Neuron (in vitro differentiated cells): ENCODE measurements around the gene HIGD2A.
"Not testable (repeated sequence)": the region's sequence is repeated elsewhere in the genome, so short reads cannot be mapped to it uniquely, and the experiment has no call there.

Source experiments
- H2AFZ ChIP-seq: one replicate; pipeline ENCODE4 v1.6.1; 2013; ENCODE audit warnings: low read depth, mild to moderate bottlenecking, inconsistent platforms, low read length, moderate library complexity
- H3K27me3 ChIP-seq: one replicate; pipeline ENCODE4 v1.6.1; 2013; ENCODE audit warnings: low read length; ENCODE audit not compliant: insufficient read depth
- H3K36me3 ChIP-seq: one replicate; pipeline ENCODE4 v1.6.1; 2013; ENCODE audit warnings: low read length; ENCODE audit not compliant: insufficient read depth
- H3K4me1 ChIP-seq: one replicate; pipeline ENCODE4 v1.6.1; 2013; ENCODE audit warnings: low read length; ENCODE audit not compliant: insufficient read depth
- H3K4me3 ChIP-seq: 2 replicates; pipeline ENCODE4 v1.5.1; 2013; ENCODE audit warnings: mild to moderate bottlenecking, low read length, moderate library complexity
- H3K9me3 ChIP-seq: one replicate; pipeline ENCODE4 v1.6.1; 2013; ENCODE audit warnings: low read length

Gene HIGD2A

DNA sequence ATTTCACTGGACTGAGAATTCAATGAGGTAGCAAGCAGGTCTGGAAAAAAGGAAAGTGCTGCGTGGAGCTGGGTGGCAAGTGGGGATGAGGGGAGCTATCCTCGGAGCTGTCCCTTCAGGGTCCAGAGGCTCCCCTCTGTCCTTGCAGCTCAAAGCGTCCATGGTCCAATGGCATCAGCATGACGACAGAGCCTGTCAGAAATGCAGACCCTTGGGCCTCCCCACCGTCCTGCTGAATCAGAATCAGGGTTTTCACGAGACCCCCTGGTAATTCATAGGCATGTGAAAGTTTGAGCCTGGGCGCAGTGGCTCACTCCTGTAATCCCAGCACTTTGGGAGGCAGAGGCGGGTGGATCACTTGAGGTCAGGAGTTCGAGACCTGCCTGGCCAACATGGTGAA is 5.5 kb downstream of the HIGD2A start:
- Histone ChIP-seq H3K9me3 (no peaks in the 10 kb centered on the region), H3K27me3 (no peaks in the 10 kb centered on the region), H3K36me3 (peaks cover 32% of the 10 kb centered on the region)

DNA sequence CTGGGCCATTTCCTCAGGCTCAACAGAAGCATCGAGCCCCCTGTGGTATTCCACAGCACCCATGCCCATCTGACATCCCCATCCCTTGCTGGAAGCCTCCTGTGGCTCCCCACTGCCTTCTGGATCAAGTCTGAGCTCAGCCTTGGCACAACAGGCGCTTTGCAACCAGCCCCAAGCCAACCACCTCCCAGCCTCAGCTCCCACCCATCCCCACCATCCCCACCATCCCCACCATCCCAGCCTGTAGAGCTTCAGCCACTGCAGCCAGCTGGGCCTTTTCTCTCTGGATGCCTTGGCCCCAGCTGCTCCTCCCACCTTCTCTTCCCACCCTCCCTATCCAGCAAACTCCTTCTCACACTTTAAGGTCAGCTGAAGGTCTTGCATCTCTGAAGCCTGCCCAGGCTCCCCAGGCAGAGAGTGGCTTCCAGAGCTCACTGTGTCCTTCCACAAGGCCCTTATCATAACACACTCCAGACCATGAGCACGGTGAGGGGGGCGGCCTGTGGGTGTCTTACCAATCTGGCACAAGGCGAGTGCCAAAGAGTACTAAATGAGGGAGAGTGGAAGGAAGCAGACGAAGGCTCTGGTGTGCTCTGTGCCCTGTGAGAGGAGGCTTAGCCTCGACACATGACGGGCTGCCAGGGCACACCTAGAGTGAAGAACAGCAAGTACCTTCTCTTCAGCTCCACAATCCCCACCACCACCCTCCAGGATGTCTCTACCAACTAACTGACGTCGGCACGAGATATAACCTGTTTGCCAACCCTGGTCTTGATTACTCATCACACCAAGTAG is 6.5 kb downstream of the HIGD2A start:
- no peaks in the 10 kb centered on the region for H3K27me3 ChIP-seq
- H2AFZ ChIP-seq: no peak overlapping the region
- no peak overlapping the region for H3K4me3 ChIP-seq
- no peaks in the 10 kb centered on the region for H3K4me1 ChIP-seq
- H3K9me3 ChIP-seq: no peaks in the 10 kb centered on the region
- H3K36me3 ChIP-seq: peaks cover 32% of the 10 kb centered on the region

More for the DNA sequence above, 5.5 kb downstream of the HIGD2A start:
- Histone ChIP-seq H3K4me3 (no peak overlapping the region), H3K4me1 (peaks cover 4% of the 10 kb centered on the region), H2AFZ (no peak overlapping the region)

DNA sequence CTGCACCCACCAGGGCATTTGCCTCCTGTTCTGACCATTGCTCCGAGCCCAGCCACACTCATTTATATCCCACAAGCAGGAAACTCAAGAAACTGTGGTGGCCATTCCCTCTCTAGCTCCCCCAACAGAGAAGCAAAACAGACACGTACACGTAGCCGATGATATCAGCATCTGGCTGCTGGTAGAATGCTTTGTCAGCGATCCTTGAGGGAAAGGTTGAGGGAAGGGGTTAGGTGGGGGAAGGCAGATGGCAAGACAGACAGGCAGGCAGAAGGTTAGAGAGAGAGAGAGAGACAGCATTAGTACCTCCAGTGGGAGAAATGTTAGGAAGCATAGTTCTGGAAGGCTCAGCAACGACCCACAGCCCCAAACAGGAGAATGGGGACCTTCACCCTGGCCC is 7.8 kb downstream of the HIGD2A start:
- Histone ChIP-seq H3K9me3 (no peaks in the 10 kb centered on the region), H3K27me3 (no peaks in the 10 kb centered on the region), H3K36me3 (peaks cover 25% of the 10 kb centered on the region), H2AFZ (no peak overlapping the region), H3K4me3 (no peak overlapping the region), H3K4me1 (no peaks in the 10 kb centered on the region)

DNA sequence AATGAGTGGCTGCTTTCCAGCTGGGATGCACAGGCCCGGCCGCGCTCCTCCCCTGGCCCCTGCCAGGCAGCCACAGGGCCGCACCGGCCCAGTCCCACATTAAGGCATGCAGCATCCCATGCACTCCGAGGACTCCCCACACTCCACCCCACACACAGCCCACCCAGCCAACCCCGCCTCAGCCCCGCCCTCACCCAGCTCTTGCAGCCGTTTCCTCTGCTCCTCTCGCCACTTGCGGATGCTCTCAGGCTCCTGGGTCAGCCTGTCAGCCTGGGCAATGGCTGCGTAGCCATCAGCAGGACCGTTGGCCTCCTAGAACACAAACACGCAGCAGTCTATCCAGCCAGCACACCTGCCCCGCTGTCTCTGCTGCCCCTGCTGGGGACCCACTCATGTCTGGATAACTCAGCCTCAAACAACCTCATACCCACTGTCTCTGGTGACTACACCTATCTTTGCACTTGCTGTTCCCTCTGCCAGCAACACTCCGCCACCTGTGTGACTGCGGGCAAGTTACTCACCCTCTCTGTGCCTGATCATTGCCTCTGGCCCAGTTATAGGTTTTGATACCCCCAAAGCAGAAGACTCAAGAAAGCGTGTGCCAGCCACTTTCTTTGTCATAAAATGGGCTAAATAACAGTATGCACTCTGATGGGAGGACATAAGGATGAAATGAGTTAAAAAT is 9.3 kb downstream of the HIGD2A start:
- peaks cover 13% of the 10 kb centered on the region for H3K36me3 ChIP-seq
- H3K4me3 ChIP-seq: no peak overlapping the region
- no peaks in the 10 kb centered on the region for H3K4me1 ChIP-seq
- H2AFZ ChIP-seq: no peak overlapping the region
- no peaks in the 10 kb centered on the region for H3K27me3 ChIP-seq
- no peaks in the 10 kb centered on the region for H3K9me3 ChIP-seq

DNA sequence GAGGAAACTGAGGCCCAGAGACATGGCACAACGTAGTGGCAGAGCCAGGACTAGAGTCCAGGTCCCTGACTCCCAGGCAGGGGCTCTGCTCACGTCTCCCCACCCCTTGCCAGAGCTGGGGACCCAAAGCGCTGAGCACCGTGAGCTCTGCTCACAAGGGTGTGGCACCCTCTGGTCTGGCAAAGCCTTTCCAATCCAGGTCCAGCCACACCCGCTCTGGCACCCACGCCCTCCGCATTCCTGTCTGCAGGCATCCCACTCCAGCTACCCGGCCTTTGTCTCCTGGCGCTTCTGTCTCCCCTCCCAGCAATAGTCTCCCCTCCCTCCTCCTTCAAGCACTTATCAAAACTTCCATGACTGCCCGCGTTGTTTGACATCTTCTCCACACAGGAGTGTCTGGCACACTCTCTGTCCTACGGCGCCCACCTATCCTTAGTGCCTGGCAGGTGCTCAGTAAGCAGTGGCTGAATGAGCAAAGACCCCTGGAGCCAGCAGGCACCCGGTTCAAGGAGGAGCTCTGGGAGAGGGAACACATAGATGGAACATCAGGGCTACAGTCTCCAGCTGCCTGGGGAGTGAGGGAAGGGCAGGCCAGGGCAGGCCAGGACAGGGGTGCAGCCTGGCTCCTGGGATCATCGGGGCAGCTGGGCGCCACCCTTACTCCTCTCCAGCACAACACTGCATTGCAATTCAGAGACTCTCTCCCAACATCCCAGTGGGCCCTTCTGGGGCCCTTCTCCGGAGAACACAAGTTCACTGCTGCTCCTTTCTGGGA is 12.0 kb downstream of the HIGD2A start:
- Histone ChIP-seq H2AFZ (no peak overlapping the region), H3K27me3 (no peaks in the 10 kb centered on the region), H3K9me3 (no peaks in the 10 kb centered on the region), H3K36me3 (peaks cover 3% of the 10 kb centered on the region), H3K4me3 (no peak overlapping the region), H3K4me1 (no peaks in the 10 kb centered on the region)

DNA sequence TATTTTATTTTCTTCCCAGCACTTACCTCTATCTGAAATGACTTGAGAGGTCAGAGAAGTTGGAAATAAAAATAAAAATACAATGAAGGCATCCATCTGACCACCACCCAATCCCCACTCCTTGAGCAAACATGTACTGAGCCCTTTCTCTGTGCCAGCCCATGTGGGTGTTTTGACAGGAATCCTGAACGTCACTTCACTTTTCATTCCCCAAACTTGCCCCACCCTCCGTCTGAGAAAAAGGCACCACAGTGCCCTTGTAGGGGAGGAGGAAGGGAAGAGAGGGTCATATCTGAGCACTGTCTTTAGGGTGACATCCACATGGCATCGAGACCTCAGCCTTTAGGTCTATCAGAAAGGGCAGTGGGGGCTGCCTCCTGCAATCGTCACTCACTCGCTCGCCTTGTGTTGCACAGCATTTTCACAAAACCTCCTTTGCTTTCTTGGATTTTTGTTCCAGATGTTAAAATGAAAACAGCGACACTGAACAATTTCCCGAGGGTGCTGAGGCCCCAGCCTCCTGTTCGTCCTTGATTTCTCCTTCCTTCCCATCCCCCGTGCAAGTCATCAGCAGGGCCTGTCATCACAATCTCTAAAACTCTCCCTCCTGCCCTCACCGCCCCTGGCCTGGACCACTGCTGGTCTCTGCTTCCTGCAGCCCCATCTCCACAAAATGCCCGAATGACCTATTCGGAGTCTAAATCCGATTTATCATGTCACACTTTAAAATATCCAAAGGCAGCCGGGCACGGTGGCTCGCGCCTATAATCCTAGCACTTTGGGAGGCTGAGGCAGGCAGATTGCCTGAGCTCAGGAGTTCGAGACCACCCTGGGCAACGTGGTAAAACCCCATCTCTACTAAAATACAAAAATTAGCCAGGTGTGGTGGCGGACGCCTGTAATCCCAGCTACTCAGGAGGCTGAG is 13.0 kb downstream of the HIGD2A start:
- Histone ChIP-seq H2AFZ (no peak overlapping the region), H3K36me3 (peaks cover 7% of the 10 kb centered on the region), H3K4me3 (no peak overlapping the region), H3K27me3 (no peaks in the 10 kb centered on the region), H3K9me3 (no peaks in the 10 kb centered on the region), H3K4me1 (no peaks in the 10 kb centered on the region)

DNA sequence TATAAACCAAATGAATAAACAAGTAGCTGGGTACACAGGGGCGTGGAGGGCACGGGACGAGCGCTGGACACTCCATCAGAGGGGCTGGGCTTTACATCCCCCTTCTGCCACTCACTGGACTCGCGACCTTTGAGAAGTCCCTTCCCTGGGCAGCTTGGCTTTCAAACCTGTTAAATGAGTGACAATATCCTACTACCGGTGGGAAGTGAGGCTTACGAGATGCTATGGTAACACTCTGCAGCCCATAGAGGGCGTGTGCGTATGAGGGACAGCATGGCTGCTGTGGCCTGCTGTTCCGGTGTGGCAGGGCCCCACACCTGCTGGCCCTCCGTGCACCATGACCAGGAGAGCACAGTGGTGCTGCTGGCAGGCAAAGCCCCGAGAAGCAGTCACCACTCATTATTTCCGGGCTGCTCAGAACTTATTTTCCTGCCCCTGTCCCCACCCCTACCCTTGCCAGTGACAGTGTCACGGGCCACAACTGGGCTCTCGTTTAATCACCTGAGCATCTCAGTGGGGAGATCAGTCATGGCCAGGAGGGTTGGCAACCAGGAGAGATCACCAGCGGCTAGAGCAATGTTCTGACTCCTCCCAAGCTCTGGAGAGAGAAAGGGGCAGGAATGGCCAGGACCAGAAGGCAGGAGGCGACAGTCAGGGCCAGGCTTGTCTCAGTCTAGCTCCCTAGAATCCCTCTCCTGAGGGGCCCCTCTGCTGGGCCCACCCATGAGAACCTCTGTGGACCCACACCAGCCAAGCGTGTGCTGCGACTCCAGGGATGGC is 17.3 kb downstream of the HIGD2A start:
- no peaks in the 10 kb centered on the region for H3K9me3 ChIP-seq
- no peak overlapping the region for H3K4me3 ChIP-seq
- H3K4me1 ChIP-seq: no peaks in the 10 kb centered on the region
- H2AFZ ChIP-seq: no peak overlapping the region
- H3K27me3 ChIP-seq: no peaks in the 10 kb centered on the region
- H3K36me3 ChIP-seq: peaks cover 18% of the 10 kb centered on the region

DNA sequence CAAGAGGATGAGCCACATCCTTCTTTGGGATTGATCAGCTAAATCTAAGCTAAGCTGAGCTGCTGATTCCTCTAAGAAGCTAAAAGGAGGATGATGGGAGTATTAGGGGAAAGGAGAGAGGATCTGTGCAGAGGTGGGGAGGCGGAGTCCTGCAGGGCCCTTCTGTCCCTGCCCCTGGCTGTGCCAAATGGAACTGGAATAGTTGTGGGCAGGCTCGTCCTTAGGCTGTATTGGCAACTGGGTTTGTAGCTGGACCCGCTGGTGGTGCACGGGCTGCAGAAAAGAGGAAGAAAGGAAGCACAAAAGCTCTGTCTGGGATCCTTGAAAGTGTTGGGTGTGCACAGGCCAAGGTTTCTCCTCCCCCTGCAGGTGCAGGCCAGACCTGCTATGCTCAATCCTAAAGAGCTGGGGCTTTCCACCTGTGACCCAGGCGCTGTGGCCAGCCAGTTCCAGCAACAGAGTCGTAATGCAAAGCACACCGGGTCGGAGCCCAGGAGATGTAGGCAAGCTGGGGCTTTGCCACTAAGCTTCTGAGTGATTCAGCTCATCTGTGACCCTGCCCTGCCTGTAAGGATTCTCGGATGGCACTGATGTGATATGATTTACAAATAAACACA is 18.0 kb downstream of the HIGD2A start:
- H2AFZ ChIP-seq: no peak overlapping the region
- H3K36me3 ChIP-seq: peaks cover 18% of the 10 kb centered on the region
- no peak overlapping the region for H3K4me3 ChIP-seq
- H3K4me1 ChIP-seq: no peaks in the 10 kb centered on the region
- no peaks in the 10 kb centered on the region for H3K9me3 ChIP-seq
- no peaks in the 10 kb centered on the region for H3K27me3 ChIP-seq

DNA sequence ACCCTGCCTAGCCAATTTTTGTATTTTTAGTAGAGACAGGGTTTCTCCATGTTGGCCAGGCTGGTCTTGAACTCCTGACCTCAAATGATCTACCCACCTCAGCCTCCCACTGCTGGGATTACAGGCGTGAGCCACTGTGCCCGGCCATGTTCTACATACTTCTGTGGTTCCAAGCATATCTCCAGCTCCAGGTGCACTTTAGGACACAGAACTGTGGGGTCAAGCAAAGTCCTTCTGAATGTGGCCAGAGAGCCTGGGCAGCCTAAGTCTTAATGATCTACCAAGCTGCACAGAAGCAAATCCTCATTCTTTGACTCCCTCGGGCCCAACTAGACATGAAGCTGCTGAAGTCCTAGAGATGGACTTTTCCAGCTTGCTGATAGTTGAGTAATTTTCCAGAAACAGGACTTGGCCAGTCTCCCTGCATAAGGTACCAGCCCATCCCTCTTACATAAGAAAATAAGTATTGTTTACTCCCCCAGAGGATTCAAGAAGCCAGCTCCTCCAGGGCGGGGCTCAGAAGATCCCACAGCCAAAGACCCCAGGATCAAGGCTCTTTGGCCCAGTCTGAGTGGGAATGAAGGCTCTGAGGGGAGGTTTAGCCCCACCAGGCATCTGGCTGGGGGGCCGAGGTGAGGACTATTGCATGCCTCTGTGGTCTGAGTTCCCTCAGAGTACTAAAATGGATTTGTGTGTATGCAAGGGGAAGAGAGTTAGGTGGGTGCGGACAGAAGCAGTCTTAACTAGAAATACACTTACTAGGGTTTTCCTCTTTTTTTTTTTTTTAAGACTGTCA is 19.1 kb downstream of the HIGD2A start:
- Histone ChIP-seq H2AFZ (no peak overlapping the region), H3K36me3 (peaks cover 18% of the 10 kb centered on the region), H3K4me1 (no peaks in the 10 kb centered on the region), H3K9me3 (no peaks in the 10 kb centered on the region), H3K4me3 (no peak overlapping the region), H3K27me3 (no peaks in the 10 kb centered on the region)

DNA sequence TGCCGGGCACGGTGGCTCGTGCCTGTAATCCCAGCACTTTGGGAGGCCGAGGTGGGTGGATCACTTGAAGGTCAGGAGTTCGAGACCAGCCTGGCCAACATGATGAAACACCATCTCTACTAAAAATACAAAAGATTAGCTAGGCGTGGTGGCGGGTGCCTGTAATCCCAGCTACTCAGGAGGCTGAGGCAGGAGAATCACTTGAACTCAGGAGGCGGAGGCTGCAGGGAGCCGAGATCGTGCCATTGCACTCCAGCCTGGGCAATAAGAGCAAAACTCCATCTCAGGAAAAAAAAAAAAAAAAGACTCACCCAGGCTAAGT is 19.7 kb downstream of the HIGD2A start:
- peaks cover 18% of the 10 kb centered on the region for H3K36me3 ChIP-seq
- not testable (repeated sequence) for H2AFZ ChIP-seq, H3K4me1 ChIP-seq, H3K4me3 ChIP-seq, H3K27me3 ChIP-seq, H3K9me3 ChIP-seq

DNA sequence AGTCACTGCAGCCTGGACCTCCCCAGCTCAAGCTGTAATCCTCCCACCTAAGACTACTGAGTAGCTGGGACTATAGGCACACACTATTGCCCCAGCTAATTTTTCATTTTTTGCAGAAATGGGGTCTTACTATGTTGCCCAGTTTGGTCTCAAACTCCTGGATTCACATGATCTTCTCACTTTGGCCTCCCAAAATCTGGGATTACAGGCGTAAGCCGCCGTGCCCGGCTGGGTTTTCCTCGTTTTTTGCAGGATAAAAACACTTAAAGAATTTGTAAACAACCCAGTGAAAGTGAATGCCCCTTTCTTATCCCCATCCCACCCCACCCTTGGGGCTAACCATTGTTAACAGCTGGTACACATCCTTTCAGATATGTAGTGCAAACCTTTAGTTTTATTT is 20.0 kb downstream of the HIGD2A start:
- H3K36me3 ChIP-seq: peaks cover 18% of the 10 kb centered on the region

More for the DNA sequence above, 20.0 kb downstream of the HIGD2A start:
- Histone ChIP-seq H3K27me3 (no peaks in the 10 kb centered on the region), H2AFZ (no peak overlapping the region), H3K4me1 (no peaks in the 10 kb centered on the region), H3K4me3 (no peak overlapping the region), H3K9me3 (no peaks in the 10 kb centered on the region)
